ENCODE measurements around the gene DNAJC1.

The DNAJC1 gene

DNA sequence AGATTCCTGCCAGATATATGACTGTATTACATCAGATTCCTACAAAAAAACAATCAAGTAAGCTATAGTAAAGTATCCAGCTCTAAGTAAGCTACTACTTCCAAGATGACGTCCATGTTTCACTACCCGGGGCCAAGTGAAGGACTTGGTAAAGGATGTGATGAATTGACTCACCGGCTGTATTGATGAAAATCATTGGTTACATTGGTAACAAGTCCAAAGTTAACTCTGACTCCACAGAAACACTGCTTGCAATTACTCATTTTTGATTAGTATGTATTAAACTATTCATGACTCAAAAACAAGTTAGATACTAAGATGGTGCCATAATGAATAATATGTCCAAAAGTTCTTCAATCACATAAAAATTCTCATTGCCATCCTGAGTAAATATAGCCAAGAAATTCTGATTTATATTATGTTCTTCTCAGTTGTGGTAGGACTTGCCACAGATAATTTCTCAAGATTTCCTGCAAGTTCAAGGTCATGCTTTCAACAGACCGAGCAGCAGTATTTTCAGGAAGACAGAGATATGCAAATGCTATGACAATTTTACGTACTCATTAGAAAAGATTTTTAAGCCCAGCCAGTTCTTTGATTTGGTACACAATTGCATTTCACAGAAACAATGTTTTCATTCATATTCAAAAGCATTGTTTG, 12.6 kb upstream of the DNAJC1 start:
- no peaks in the 10 kb centered on the region for H3K4me1 ChIP-seq (ENCODE audit: low read length)
- no peak for DNase-seq
- no peak overlapping the region for H3K27ac ChIP-seq (ENCODE audit: low read length)
- H3K4me2 ChIP-seq (ENCODE audit: low read depth, low read length), result no peak overlapping the region
- no peaks in the 10 kb centered on the region for H3K9me3 ChIP-seq (replicated peaks; ENCODE audit: insufficient read depth, low read length)
- no peak overlapping the region for H3K4me3 ChIP-seq (ENCODE audit: low read length)
- no peaks in the 10 kb centered on the region for H3K27me3 ChIP-seq (replicated peaks; ENCODE audit: insufficient read depth, low read length)
- no peak for TF ChIP-seq CTCF (IDR thresholded peaks at IDR 0.05; ENCODE audit: low read length)
- TF ChIP-seq EZH2 (optimal IDR thresholded peaks at IDR 0.05; ENCODE audit: low read depth, low read length), result no peak
- TF ChIP-seq EZH2phosphoT487 (IDR thresholded peaks at IDR 0.05; ENCODE audit: low read length), result no peak
- no peak overlapping the region for H3K9ac ChIP-seq (ENCODE audit: low read length)
- no peak overlapping the region for H2AFZ ChIP-seq (ENCODE audit: low read length)
- H3K36me3 ChIP-seq (replicated peaks; ENCODE audit: insufficient read depth, low read length), result no peaks in the 10 kb centered on the region
- no peaks in the 10 kb centered on the region for H3K9me2 ChIP-seq (replicated peaks; ENCODE audit: insufficient read depth, low read length)
- H4K20me1 ChIP-seq (ENCODE audit: insufficient read depth, low read length), result no peaks in the 10 kb centered on the region
- no peaks in the 10 kb centered on the region for H3F3A ChIP-seq (ENCODE audit: insufficient read depth, low read length)
- H3K79me2 ChIP-seq (ENCODE audit: low read length), result no peaks in the 10 kb centered on the region

- Histone ChIP-seq H3K4me1 (ENCODE audit: low read length) (peaks cover under 1% of the 10 kb centered on the region; the same call in 1 of the 2 replicates), H3K27ac (ENCODE audit: low read length) (no peak overlapping the region), H3K9me2 (replicated peaks; ENCODE audit: insufficient read depth, low read length) (no peaks in the 10 kb centered on the region), H3K4me2 (ENCODE audit: low read depth, low read length) (no peak overlapping the region), H2AFZ (ENCODE audit: low read length) (no peak overlapping the region), H4K20me1 (ENCODE audit: insufficient read depth, low read length) (no peaks in the 10 kb centered on the region), H3K9ac (ENCODE audit: low read length) (no peak overlapping the region), H3F3A (ENCODE audit: insufficient read depth, low read length) (no peaks in the 10 kb centered on the region), H3K36me3 (replicated peaks; ENCODE audit: insufficient read depth, low read length) (no peaks in the 10 kb centered on the region), H3K79me2 (ENCODE audit: low read length) (no peaks in the 10 kb centered on the region), H3K27me3 (replicated peaks; ENCODE audit: insufficient read depth, low read length) (no peaks in the 10 kb centered on the region), H3K4me3 (ENCODE audit: low read length) (no peak overlapping the region), H3K9me3 (replicated peaks; ENCODE audit: insufficient read depth, low read length) (no peaks in the 10 kb centered on the region)
- peak; percentile 55 for DNase-seq
- no peak for TF ChIP-seq EZH2 (optimal IDR thresholded peaks at IDR 0.05; ENCODE audit: low read depth, low read length)
- TF ChIP-seq CTCF (IDR thresholded peaks at IDR 0.05; ENCODE audit: low read length), result peak; percentile 21; the same call in 1 of the 2 replicates
Observed at GRCh38 chr10:22010973-22011408, 7.5 kb upstream of the DNAJC1 start.

DNA sequence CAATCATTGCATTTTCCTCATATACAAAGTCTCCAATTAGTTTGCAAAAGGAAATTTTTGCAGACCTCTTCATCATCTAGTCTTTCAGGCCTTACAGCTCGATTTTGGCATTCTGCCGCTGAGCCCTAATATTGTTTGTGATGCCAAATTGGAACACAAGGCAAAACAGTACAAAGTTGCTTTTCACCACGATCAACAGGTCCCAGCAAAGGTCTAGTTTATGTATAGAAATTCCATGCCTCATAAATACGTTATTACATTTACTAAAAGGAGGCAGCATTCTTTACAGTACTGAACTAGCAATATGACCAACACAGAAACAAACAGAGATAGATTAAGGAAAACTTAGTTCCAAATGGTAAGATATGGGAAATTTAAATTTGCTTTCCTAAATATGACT, 7.0 kb upstream of the DNAJC1 start:
- H3K27ac ChIP-seq (ENCODE audit: low read length), result no peak overlapping the region
- no peaks in the 10 kb centered on the region for H4K20me1 ChIP-seq (ENCODE audit: insufficient read depth, low read length)
- no peaks in the 10 kb centered on the region for H3K79me2 ChIP-seq (ENCODE audit: low read length)
- H3K4me1 ChIP-seq (ENCODE audit: low read length), result peaks cover 5% of the 10 kb centered on the region
- H3K4me2 ChIP-seq (ENCODE audit: low read depth, low read length), result no peak overlapping the region
- H3K4me3 ChIP-seq (ENCODE audit: low read length), result no peak overlapping the region
- H3K27me3 ChIP-seq (replicated peaks; ENCODE audit: insufficient read depth, low read length), result no peaks in the 10 kb centered on the region
- no peaks in the 10 kb centered on the region for H3K9me2 ChIP-seq (replicated peaks; ENCODE audit: insufficient read depth, low read length)
- TF ChIP-seq CTCF (IDR thresholded peaks at IDR 0.05; ENCODE audit: low read length) (no peak), EZH2phosphoT487 (IDR thresholded peaks at IDR 0.05; ENCODE audit: low read length) (no peak), EZH2 (optimal IDR thresholded peaks at IDR 0.05; ENCODE audit: low read depth, low read length) (no peak)
- no peak overlapping the region for H2AFZ ChIP-seq (ENCODE audit: low read length)
- H3F3A ChIP-seq (ENCODE audit: insufficient read depth, low read length), result peaks cover 4% of the 10 kb centered on the region
- no peaks in the 10 kb centered on the region for H3K9me3 ChIP-seq (replicated peaks; ENCODE audit: insufficient read depth, low read length)
- H3K9ac ChIP-seq (ENCODE audit: low read length), result no peak overlapping the region
- H3K36me3 ChIP-seq (replicated peaks; ENCODE audit: insufficient read depth, low read length), result no peaks in the 10 kb centered on the region
- DNase-seq, result no peak
